ENCODE data around the gene TRIO.

DNA sequence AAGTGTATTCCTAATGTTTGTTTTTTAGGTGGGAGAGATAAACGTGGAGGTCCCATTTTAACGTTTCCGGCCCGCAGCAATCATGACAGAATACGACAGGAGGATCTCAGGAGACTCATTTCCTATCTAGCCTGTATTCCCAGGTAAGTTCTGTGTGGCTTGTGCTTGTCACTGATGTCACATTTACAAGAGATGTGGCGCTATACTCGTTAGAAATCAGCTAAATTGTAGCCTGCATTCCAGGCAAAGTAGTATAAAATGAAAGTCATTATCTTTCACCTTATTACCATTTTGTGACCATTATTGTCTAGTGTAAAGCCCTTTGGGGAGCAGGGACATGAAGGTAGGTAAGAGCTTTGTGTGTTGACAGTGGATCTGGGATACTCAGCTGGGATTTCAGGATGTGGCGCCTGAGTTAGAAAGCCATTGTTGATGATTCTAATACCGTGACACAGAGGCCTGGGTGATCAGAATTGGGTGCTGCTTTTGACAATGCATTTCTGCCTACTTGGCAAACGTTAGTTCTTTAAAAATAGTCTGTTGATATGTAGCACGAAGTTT is 137.2 kb downstream of the TRIO start:
- TF ChIP-seq, protein P1, sequence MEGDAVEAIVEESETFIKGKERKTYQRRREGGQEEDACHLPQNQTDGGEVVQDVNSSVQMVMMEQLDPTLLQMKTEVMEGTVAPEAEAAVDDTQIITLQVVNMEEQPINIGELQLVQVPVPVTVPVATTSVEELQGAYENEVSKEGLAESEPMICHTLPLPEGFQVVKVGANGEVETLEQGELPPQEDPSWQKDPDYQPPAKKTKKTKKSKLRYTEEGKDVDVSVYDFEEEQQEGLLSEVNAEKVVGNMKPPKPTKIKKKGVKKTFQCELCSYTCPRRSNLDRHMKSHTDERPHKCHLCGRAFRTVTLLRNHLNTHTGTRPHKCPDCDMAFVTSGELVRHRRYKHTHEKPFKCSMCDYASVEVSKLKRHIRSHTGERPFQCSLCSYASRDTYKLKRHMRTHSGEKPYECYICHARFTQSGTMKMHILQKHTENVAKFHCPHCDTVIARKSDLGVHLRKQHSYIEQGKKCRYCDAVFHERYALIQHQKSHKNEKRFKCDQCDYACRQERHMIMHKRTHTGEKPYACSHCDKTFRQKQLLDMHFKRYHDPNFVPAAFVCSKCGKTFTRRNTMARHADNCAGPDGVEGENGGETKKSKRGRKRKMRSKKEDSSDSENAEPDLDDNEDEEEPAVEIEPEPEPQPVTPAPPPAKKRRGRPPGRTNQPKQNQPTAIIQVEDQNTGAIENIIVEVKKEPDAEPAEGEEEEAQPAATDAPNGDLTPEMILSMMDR (IDR thresholded peaks at IDR 0.05; ENCODE audit: poor library complexity) = no peak
- TF ChIP-seq EZH2 (IDR thresholded peaks at IDR 0.05; ENCODE audit: borderline replicate concordance) = no peak
- TF ChIP-seq EZH2phosphoT487 (IDR thresholded peaks at IDR 0.05; ENCODE audit: low read depth, severe bottlenecking, unreplicated experiment) = no peak
